ENCODE data around the gene C21orf58.

The C21orf58 gene

GRCh38 chr21:46346296-46347202 lies 22.9 kb upstream of the C21orf58 start:
- TF ChIP-seq GATA3 (IDR thresholded peaks at IDR 0.05; ENCODE audit: low read depth, low read length) (no peak), GATA2 (IDR thresholded peaks at IDR 0.05; ENCODE audit: low read depth, low read length) (no peak)

- TF ChIP-seq GATA3 (IDR thresholded peaks at IDR 0.05; ENCODE audit: low read depth, low read length) = no peak
- TF ChIP-seq GATA2 (IDR thresholded peaks at IDR 0.05; ENCODE audit: low read depth, low read length) = no peak
Measured at GRCh38 chr21:46345861-46346260, 22.2 kb upstream of the C21orf58 start.

GRCh38 chr21:46344219-46344915 lies 20.7 kb upstream of the C21orf58 start:
- no peak for TF ChIP-seq GATA3 (IDR thresholded peaks at IDR 0.05; ENCODE audit: low read depth, low read length)
- TF ChIP-seq GATA2 (IDR thresholded peaks at IDR 0.05; ENCODE audit: low read depth, low read length) = no peak

GRCh38 chr21:46340998-46341397 lies 17.3 kb upstream of the C21orf58 start:
- TF ChIP-seq GATA3 (IDR thresholded peaks at IDR 0.05; ENCODE audit: low read depth, low read length) = no peak
- TF ChIP-seq GATA2 (IDR thresholded peaks at IDR 0.05; ENCODE audit: low read depth, low read length) = no peak

GRCh38 chr21:46336603-46337002 lies 12.9 kb upstream of the C21orf58 start:
- TF ChIP-seq GATA2 (IDR thresholded peaks at IDR 0.05; ENCODE audit: low read depth, low read length) (no peak), GATA3 (IDR thresholded peaks at IDR 0.05; ENCODE audit: low read depth, low read length) (no peak)

GRCh38 chr21:46334351-46335140 lies 10.9 kb upstream of the C21orf58 start:
- no peak for TF ChIP-seq GATA3 (IDR thresholded peaks at IDR 0.05; ENCODE audit: low read depth, low read length)
- no peak for TF ChIP-seq GATA2 (IDR thresholded peaks at IDR 0.05; ENCODE audit: low read depth, low read length)

GRCh38 chr21:46329796-46330195 lies 6.1 kb upstream of the C21orf58 start:
- TF ChIP-seq GATA3 (IDR thresholded peaks at IDR 0.05; ENCODE audit: low read depth, low read length) (no peak), GATA2 (IDR thresholded peaks at IDR 0.05; ENCODE audit: low read depth, low read length) (no peak)

- no peak for TF ChIP-seq GATA2 (IDR thresholded peaks at IDR 0.05; ENCODE audit: low read depth, low read length)
- TF ChIP-seq GATA3 (IDR thresholded peaks at IDR 0.05; ENCODE audit: low read depth, low read length) = no peak
Measured at GRCh38 chr21:46328151-46328550, 4.5 kb upstream of the C21orf58 start.

- TF ChIP-seq GATA3 (IDR thresholded peaks at IDR 0.05; ENCODE audit: low read depth, low read length) = no peak
Measured at GRCh38 chr21:46327711-46328110, 4.0 kb upstream of the C21orf58 start.

GRCh38 chr21:46326110-46326703 lies 2.5 kb upstream of the C21orf58 start:
- TF ChIP-seq GATA2 (IDR thresholded peaks at IDR 0.05; ENCODE audit: low read depth, low read length) (no peak), GATA3 (IDR thresholded peaks at IDR 0.05; ENCODE audit: low read depth, low read length) (no peak)

GRCh38 chr21:46325073-46325912 lies 1.6 kb upstream of the C21orf58 start:
- TF ChIP-seq GATA2 (IDR thresholded peaks at IDR 0.05; ENCODE audit: low read depth, low read length) (no peak), GATA3 (IDR thresholded peaks at IDR 0.05; ENCODE audit: low read depth, low read length) (no peak)

- no peak for TF ChIP-seq GATA3 (IDR thresholded peaks at IDR 0.05; ENCODE audit: low read depth, low read length)
- TF ChIP-seq GATA2 (IDR thresholded peaks at IDR 0.05; ENCODE audit: low read depth, low read length) = no peak
Measured at GRCh38 chr21:46324390-46325072, 861 bp upstream of the C21orf58 start.
